Esophagus muscularis mucosa (tissue), 4 donors: ENCODE results near the gene RNF145. TPM values are rescaled to one million over a fixed set of nuclear protein-coding genes. Genes with fewer than 3 reads are reported as not detected.
"Not testable (repeated sequence)": the region's sequence is repeated elsewhere in the genome, so short reads cannot be mapped to it uniquely, and the experiment has no call there.

Experiments
- DNase-seq: peaks from one replicate; pipeline ENCODE4 v3.0.0-alpha.2; 2017; ENCODE audit errors: extremely low spot score
- H3K27ac ChIP-seq, 4 donors: fragments of 200-600 bp; sonication (generic); replicated peaks in 1 of 4; 1 replicate in 3 of 4; 2 replicates in 1 of 4; pipeline ENCODE4 v1.5.1; 2016 to 2019; ENCODE audit warnings: mild to moderate bottlenecking in 1 of 4
- H3K27me3 ChIP-seq, 4 donors: fragments of 200-600 bp; sonication (generic); one replicate each; pipeline versions ENCODE4 v1.5.1 to v1.6.0; 2016 to 2019
- H3K36me3 ChIP-seq, 4 donors: fragments of 200-600 bp; sonication (generic); one replicate each; pipeline ENCODE4 v1.5.1; 2016 to 2019
- H3K4me1 ChIP-seq, 4 donors: fragments of 200-600 bp; sonication (generic); one replicate each; pipeline ENCODE4 v1.5.1; 2016 to 2019
- H3K4me3 ChIP-seq, 4 donors: fragments of 200-600 bp; sonication (generic); 1 replicate in 2 of 4; 2 replicates in 2 of 4; pipeline ENCODE4 v1.5.1; 2016 to 2019; ENCODE audit warnings: mild to moderate bottlenecking in 4 of 4, moderate library complexity in 1 of 4
- H3K9me3 ChIP-seq, 4 donors: fragments of 200-600 bp; sonication (generic); 1 replicate in 3 of 4; 2 replicates in 1 of 4; pipeline ENCODE4 v1.5.1; 2016 to 2019
- EP300 ChIP-seq: sonication (generic); formaldehyde crosslinking; IDR thresholded peaks from one replicate; pipeline ENCODE4 v1.6.1; 2017; ENCODE audit warnings: antibody characterized with exemption
- POLR2A ChIP-seq: fragments of 450-650 bp; IDR thresholded peaks from one replicate; pipeline ENCODE4 v1.6.1; 2017; ENCODE audit warnings: antibody characterized with exemption, moderate library complexity, mild to moderate bottlenecking, low read depth
- POLR2AphosphoS5 ChIP-seq, 2 donors: sonication (generic); formaldehyde crosslinking; IDR thresholded peaks; one replicate each; pipeline ENCODE4 v1.6.1; 2017; ENCODE audit warnings: antibody characterized with exemption in 2 of 2
- WGBS: methylation state at CpG from one replicate; pipeline ENCODE4 v1.1.5; 2018; 5-methylcytosine and 5-hydroxymethylcytosine counted together
- intact Hi-C: fragments of 100-400 bp; cut with DNase I; formaldehyde crosslinking; loops from one replicate; pipeline ENCODE4 v1.15.1; 2023
- total RNA-seq, 4 donors: library from RNA; depleted of rRNA; stranded (reverse); fragments of >200 nt; gene quantifications; one replicate each; pipeline versions ENCODE4 v1.1.0 to v1.2.1, GENCODE V29; 2016
- TF ChIP-seq, protein P1 (sequence below), 3 experiments: fragments of 200-600 bp in 2 of 3; fragments of 450-650 bp in 1 of 3; sonication (generic) in 2 of 3; IDR thresholded peaks; one replicate each; pipeline ENCODE4 v1.5.1; 2017 to 2019; ENCODE audit warnings: antibody characterized with exemption in 3 of 3, mild to moderate bottlenecking in 2 of 3, moderate library complexity in 1 of 3

RNF145 gene
- total RNA-seq, 4 donors from 2014 or later: 50.5 to 84.1 (median 63.9) TPM

- intact Hi-C loops: no loop called here
- TF ChIP-seq EP300 (no peak), POLR2AphosphoS5 (IDR thresholded peaks at IDR 0.05) (no peak), POLR2A (no peak)
- TF ChIP-seq, protein P1, sequence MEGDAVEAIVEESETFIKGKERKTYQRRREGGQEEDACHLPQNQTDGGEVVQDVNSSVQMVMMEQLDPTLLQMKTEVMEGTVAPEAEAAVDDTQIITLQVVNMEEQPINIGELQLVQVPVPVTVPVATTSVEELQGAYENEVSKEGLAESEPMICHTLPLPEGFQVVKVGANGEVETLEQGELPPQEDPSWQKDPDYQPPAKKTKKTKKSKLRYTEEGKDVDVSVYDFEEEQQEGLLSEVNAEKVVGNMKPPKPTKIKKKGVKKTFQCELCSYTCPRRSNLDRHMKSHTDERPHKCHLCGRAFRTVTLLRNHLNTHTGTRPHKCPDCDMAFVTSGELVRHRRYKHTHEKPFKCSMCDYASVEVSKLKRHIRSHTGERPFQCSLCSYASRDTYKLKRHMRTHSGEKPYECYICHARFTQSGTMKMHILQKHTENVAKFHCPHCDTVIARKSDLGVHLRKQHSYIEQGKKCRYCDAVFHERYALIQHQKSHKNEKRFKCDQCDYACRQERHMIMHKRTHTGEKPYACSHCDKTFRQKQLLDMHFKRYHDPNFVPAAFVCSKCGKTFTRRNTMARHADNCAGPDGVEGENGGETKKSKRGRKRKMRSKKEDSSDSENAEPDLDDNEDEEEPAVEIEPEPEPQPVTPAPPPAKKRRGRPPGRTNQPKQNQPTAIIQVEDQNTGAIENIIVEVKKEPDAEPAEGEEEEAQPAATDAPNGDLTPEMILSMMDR (IDR thresholded peaks at IDR 0.05): no peak
- Histone ChIP-seq H3K4me1 (no peaks in the 10 kb centered on the region), H3K27ac (no peak overlapping the region), H3K9me3 (no peaks in the 10 kb centered on the region), H3K27me3 (peaks cover 0 to 5% (median 0%) of the 10 kb centered on the region in 4 donors), H3K4me3 (no peak overlapping the region), H3K36me3 (no peaks in the 10 kb centered on the region)
- 62% methylated on average over 4 of the region's 4 CpGs for WGBS
- no peak for DNase-seq
Measured at GRCh38 chr5:159242656-159243055, 33.3 kb upstream of the RNF145 start.

DNA sequence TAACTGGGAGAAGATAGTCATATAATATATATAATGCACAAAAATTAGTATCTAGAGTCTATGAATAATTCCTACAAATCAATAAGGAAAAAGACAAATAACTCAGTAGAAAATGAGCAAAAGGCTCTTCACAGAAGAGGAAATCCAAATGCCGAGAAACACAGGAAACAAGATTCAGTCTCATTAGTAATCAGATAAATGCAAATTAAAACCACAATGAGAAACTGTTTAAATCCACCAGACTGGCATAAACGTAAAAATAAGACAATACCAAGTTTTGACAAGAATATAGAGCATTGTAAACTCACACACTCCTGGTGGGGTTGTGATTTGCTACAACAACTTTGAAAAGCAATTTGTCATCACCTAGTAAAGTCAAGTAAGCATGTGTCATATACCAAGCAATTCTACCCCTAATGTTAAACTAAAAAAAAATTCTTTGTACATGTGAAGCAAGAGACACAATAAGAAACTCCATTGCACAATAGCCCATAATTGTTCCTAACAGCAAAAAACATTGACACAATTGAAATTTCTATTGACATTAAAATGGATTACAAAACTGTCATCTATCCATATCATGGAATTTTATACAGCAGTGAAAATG, 32.7 kb upstream of the RNF145 start:
- no peaks in the 10 kb centered on the region for H3K4me1 ChIP-seq
- DNase-seq: no peak
- WGBS: 61% methylated on average over 2 of the region's 2 CpGs
- H3K36me3 ChIP-seq: no peaks in the 10 kb centered on the region
- no peaks in the 10 kb centered on the region for H3K9me3 ChIP-seq
- H3K27ac ChIP-seq: no peak overlapping the region
- no peak for TF ChIP-seq POLR2AphosphoS5 (IDR thresholded peaks at IDR 0.05)
- TF ChIP-seq, protein P1 (IDR thresholded peaks at IDR 0.05): no peak
- no peak for TF ChIP-seq EP300
- no peak for TF ChIP-seq POLR2A
- no peak overlapping the region for H3K4me3 ChIP-seq
- H3K27me3 ChIP-seq: peaks cover 0 to 2% (median 0%) of the 10 kb centered on the region in 4 donors
- intact Hi-C loops: no loop called here

GRCh38 chr5:159240301-159240870, 31.0 kb upstream of the RNF145 start:
- no peak overlapping the region for H3K4me3 ChIP-seq
- no peak overlapping the region for H3K27ac ChIP-seq
- no peaks in the 10 kb centered on the region for H3K36me3 ChIP-seq
- H3K27me3 ChIP-seq: no peaks in the 10 kb centered on the region
- DNase-seq: no peak
- TF ChIP-seq EP300: no peak
- TF ChIP-seq, protein P1 (IDR thresholded peaks at IDR 0.05): no peak
- TF ChIP-seq POLR2A: no peak
- no peak for TF ChIP-seq POLR2AphosphoS5 (IDR thresholded peaks at IDR 0.05)
- no peaks in the 10 kb centered on the region for H3K4me1 ChIP-seq
- WGBS: 81% methylated on average over 4 of the region's 4 CpGs
- no peaks in the 10 kb centered on the region for H3K9me3 ChIP-seq
- intact Hi-C loops: no loop called here

- H3K27ac ChIP-seq, H3K27me3 ChIP-seq, intact Hi-C loops, H3K4me3 ChIP-seq, DNase-seq, H3K36me3 ChIP-seq, H3K9me3 ChIP-seq, H3K4me1 ChIP-seq: not testable (repeated sequence)
- 94% methylated on average over 2 of the region's 2 CpGs for WGBS
Measured at GRCh38 chr5:159235871-159236520, 26.6 kb upstream of the RNF145 start.

- H3K4me3 ChIP-seq: no peak overlapping the region
- no peak for DNase-seq
- H3K36me3 ChIP-seq: no peaks in the 10 kb centered on the region
- 86% methylated on average over 2 of the region's 2 CpGs for WGBS
- H3K27me3 ChIP-seq: no peaks in the 10 kb centered on the region
- H3K27ac ChIP-seq: no peak overlapping the region
- no peaks in the 10 kb centered on the region for H3K9me3 ChIP-seq
- H3K4me1 ChIP-seq: no peaks in the 10 kb centered on the region
- intact Hi-C loops: no loop called here
- no peak for TF ChIP-seq POLR2AphosphoS5 (IDR thresholded peaks at IDR 0.05)
- no peak for TF ChIP-seq POLR2A
- no peak for TF ChIP-seq EP300
- TF ChIP-seq, protein P1 (IDR thresholded peaks at IDR 0.05): no peak
Measured at GRCh38 chr5:159231167-159231566, 21.8 kb upstream of the RNF145 start.
